ENCODE measurements around the gene MYO5C. TPM values are rescaled to one million over a fixed set of nuclear protein-coding genes. Genes with fewer than 3 reads are reported as not detected.

The MYO5C gene
- total RNA-seq, 1 donor from 2014 or later = 24.1 TPM

- peaks cover 2% of the 10 kb centered on the region for H3K27me3 Mint-ChIP-seq (ENCODE audit: insufficient read depth, low read depth)
These were observed 13.5 kb upstream of the MYO5C start for GRCh38 chr15:52309154-52309548.

DNA sequence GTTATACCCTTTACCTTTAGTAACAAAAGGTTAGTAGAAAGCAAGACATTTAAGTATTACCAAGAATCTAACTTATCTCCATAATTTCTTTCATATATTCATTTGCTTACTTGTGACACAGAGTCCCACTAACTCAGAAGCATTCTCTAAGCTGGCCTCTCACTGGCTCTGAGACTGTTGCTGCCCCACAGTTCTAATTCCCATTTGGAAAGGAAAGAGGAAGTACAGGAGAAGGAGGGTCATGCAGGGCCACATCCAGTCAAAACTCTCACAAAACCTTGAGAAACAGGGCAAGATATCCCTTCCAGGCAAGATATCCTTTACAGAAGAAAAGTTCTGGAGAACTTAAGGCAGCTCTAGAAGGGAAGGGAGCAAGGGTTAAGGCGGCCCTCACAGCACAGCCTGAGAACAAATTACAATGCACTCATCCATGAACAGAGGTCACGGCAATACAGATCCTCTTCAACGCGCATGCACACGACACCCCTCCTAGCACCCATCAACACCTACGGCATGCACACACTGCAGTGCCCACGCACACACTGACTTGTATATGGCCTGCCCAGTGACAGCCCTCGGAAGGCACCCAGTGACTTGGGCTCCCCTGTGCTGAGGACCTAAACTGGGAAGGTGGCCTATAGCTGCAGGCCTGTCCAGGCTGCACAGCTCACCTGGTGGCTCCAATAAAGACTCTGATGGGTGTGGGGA lies 13.0 kb upstream of the MYO5C start:
- Histone ChIP-seq H3K9ac (no peak overlapping the region), H3K4me2 (no peak overlapping the region), H3K4me1 (no peaks in the 10 kb centered on the region), H4K20me1 (ENCODE audit: low read depth) (no peaks in the 10 kb centered on the region), H3F3A (ENCODE audit: low read depth) (no peaks in the 10 kb centered on the region), H2AFZ (replicated peaks) (no peak overlapping the region), H3K27me3 (no peaks in the 10 kb centered on the region), H3K9me3 (ENCODE audit: low read depth) (no peaks in the 10 kb centered on the region), H3K36me3 (no peaks in the 10 kb centered on the region), H3K79me2 (ENCODE audit: low read depth) (no peaks in the 10 kb centered on the region), H3K4me3 (no peak overlapping the region), H3K27ac (no peak overlapping the region)
- TF ChIP-seq, protein P1, sequence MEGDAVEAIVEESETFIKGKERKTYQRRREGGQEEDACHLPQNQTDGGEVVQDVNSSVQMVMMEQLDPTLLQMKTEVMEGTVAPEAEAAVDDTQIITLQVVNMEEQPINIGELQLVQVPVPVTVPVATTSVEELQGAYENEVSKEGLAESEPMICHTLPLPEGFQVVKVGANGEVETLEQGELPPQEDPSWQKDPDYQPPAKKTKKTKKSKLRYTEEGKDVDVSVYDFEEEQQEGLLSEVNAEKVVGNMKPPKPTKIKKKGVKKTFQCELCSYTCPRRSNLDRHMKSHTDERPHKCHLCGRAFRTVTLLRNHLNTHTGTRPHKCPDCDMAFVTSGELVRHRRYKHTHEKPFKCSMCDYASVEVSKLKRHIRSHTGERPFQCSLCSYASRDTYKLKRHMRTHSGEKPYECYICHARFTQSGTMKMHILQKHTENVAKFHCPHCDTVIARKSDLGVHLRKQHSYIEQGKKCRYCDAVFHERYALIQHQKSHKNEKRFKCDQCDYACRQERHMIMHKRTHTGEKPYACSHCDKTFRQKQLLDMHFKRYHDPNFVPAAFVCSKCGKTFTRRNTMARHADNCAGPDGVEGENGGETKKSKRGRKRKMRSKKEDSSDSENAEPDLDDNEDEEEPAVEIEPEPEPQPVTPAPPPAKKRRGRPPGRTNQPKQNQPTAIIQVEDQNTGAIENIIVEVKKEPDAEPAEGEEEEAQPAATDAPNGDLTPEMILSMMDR (IDR thresholded peaks at IDR 0.05) = no peak
- DNase-seq (ENCODE audit: low spot score) = no peak
- H3K27me3 Mint-ChIP-seq (ENCODE audit: insufficient read depth, low read depth) = peaks cover 2% of the 10 kb centered on the region
- no peak overlapping the region for H3K27ac Mint-ChIP-seq
- no peaks in the 10 kb centered on the region for H3K9me3 Mint-ChIP-seq
- H3K36me3 Mint-ChIP-seq = peaks cover 6% of the 10 kb centered on the region
- no peak overlapping the region for H3K4me3 Mint-ChIP-seq
- H3K4me1 Mint-ChIP-seq = peaks cover 3% of the 10 kb centered on the region

More at GRCh38 chr15:52309154-52309548, 13.5 kb upstream of the MYO5C start:
- Histone ChIP-seq H2AFZ (replicated peaks) (no peak overlapping the region), H3K9ac (no peak overlapping the region), H4K20me1 (ENCODE audit: low read depth) (no peaks in the 10 kb centered on the region), H3K36me3 (no peaks in the 10 kb centered on the region), H3K27ac (no peak overlapping the region), H3K4me1 (no peaks in the 10 kb centered on the region), H3K9me3 (ENCODE audit: low read depth) (no peaks in the 10 kb centered on the region), H3F3A (ENCODE audit: low read depth) (no peaks in the 10 kb centered on the region), H3K4me3 (no peak overlapping the region), H3K79me2 (ENCODE audit: low read depth) (no peaks in the 10 kb centered on the region), H3K27me3 (no peaks in the 10 kb centered on the region), H3K4me2 (no peak overlapping the region)
- H3K36me3 Mint-ChIP-seq = peaks cover 6% of the 10 kb centered on the region
- DNase-seq (ENCODE audit: low spot score) = no peak
- TF ChIP-seq EZH2 (IDR thresholded peaks at IDR 0.05) (no peak), EZH2phosphoT487 (IDR thresholded peaks at IDR 0.05) (no peak)
- TF ChIP-seq, protein P1 (IDR thresholded peaks at IDR 0.05) = no peak
- H3K4me1 Mint-ChIP-seq = peaks cover 3% of the 10 kb centered on the region
- no peaks in the 10 kb centered on the region for H3K9me3 Mint-ChIP-seq
- H3K4me3 Mint-ChIP-seq = no peak overlapping the region
- no peak overlapping the region for H3K27ac Mint-ChIP-seq

DNA sequence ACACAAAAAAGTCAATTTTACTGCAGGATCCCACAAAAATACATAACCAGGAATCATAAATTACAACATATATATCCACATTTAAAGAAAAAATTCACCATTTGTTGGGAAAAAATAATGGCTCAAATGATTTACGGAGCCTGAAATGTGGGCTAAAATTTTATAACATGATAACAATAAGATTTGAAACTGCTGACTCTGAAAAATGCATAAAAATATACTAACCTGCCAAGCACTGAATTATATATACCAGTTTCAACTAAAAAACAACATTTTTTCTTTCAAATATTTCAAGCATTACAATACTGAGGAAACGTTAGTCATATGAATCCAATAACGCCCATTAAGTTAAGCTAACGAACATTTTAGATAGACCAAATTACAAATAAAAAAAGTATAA lies 12.2 kb upstream of the MYO5C start:
- no peaks in the 10 kb centered on the region for H3F3A ChIP-seq (ENCODE audit: low read depth)
- DNase-seq (ENCODE audit: low spot score) = no peak
- H3K27ac ChIP-seq = no peak overlapping the region
- H3K4me2 ChIP-seq = no peak overlapping the region
- H3K27ac Mint-ChIP-seq = no peak overlapping the region
- H3K27me3 Mint-ChIP-seq (ENCODE audit: insufficient read depth, low read depth) = peaks cover 2% of the 10 kb centered on the region
- H3K36me3 ChIP-seq = no peaks in the 10 kb centered on the region
- no peaks in the 10 kb centered on the region for H3K27me3 ChIP-seq
- no peak overlapping the region for H3K4me3 Mint-ChIP-seq
- H3K9me3 ChIP-seq (ENCODE audit: low read depth) = no peaks in the 10 kb centered on the region
- H4K20me1 ChIP-seq (ENCODE audit: low read depth) = no peaks in the 10 kb centered on the region
- no peak for TF ChIP-seq EZH2phosphoT487 (IDR thresholded peaks at IDR 0.05)
- TF ChIP-seq EZH2 (IDR thresholded peaks at IDR 0.05) = no peak
- TF ChIP-seq, protein P1 (IDR thresholded peaks at IDR 0.05) = no peak
- H3K4me3 ChIP-seq = no peak overlapping the region
- H3K79me2 ChIP-seq (ENCODE audit: low read depth) = no peaks in the 10 kb centered on the region
- H3K9ac ChIP-seq = no peak overlapping the region
- no peaks in the 10 kb centered on the region for H3K4me1 ChIP-seq
- no peaks in the 10 kb centered on the region for H3K9me3 Mint-ChIP-seq
- peaks cover 2% of the 10 kb centered on the region for H3K36me3 Mint-ChIP-seq
- peaks cover 3% of the 10 kb centered on the region for H3K4me1 Mint-ChIP-seq
- H2AFZ ChIP-seq (replicated peaks) = no peak overlapping the region

Data from neural progenitor cell (in vitro differentiated cells).